ENCODE measurements around the gene SARDH.

The SARDH gene

DNA sequence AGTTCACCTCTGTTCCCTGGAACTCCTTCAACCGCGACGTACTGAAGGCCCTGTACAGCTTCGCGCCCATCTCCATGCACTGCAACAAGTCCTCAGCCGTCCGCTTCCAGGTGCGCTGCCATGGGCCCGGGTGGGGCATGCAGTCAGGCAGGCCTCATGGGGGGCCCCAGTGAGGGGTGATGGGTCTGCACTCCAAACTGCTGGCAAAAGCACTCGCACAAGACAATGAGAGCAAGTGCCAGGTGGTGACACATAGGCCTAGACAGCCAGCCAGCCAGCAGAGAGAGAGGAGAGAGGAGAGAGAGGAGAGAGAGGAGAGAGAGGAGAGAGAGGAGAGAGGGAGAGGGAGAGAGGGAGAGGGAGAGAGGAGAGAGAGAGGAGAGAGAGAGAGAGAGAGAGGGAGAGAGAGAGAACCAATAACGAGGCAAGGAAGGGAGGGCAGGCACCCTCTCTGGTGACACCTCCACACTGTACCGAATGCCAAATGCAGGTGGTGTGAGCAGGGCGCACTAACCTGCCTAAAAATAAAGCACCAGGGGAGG, 81.0 kb downstream of the SARDH start:
- H3K9me3 ChIP-seq (ENCODE audit: insufficient read depth, low read length, severe bottlenecking): no peaks in the 10 kb centered on the region
- H3K79me2 ChIP-seq (ENCODE audit: insufficient read depth, low read length): no peaks in the 10 kb centered on the region
- H3K4me3 ChIP-seq (ENCODE audit: low read depth in 1 of 2, low read length in 2 of 2): no peak overlapping the region
- TF ChIP-seq, protein P1, sequence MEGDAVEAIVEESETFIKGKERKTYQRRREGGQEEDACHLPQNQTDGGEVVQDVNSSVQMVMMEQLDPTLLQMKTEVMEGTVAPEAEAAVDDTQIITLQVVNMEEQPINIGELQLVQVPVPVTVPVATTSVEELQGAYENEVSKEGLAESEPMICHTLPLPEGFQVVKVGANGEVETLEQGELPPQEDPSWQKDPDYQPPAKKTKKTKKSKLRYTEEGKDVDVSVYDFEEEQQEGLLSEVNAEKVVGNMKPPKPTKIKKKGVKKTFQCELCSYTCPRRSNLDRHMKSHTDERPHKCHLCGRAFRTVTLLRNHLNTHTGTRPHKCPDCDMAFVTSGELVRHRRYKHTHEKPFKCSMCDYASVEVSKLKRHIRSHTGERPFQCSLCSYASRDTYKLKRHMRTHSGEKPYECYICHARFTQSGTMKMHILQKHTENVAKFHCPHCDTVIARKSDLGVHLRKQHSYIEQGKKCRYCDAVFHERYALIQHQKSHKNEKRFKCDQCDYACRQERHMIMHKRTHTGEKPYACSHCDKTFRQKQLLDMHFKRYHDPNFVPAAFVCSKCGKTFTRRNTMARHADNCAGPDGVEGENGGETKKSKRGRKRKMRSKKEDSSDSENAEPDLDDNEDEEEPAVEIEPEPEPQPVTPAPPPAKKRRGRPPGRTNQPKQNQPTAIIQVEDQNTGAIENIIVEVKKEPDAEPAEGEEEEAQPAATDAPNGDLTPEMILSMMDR (IDR thresholded peaks at IDR 0.05; ENCODE audit: borderline replicate concordance, extremely low read depth, low read length, poor library complexity, severe bottlenecking): no peak
- no peak for TF ChIP-seq EZH2 (IDR thresholded peaks at IDR 0.05; ENCODE audit: borderline replicate concordance, low read depth, low read length, severe bottlenecking)
- H3K27ac ChIP-seq (ENCODE audit: low read length): no peak overlapping the region
- DNase-seq (no peak), ATAC-seq (ENCODE audit: insufficient read depth, low read depth) (no peak)
- H4K20me1 ChIP-seq (ENCODE audit: insufficient read depth, low read length): no peaks in the 10 kb centered on the region
- H3K36me3 ChIP-seq (ENCODE audit: insufficient read depth, low read length): no peaks in the 10 kb centered on the region
- H3K4me2 ChIP-seq (ENCODE audit: insufficient read depth, low read length): no peak overlapping the region
- H2AFZ ChIP-seq (ENCODE audit: low read depth, low read length): no peak overlapping the region
- H3K27me3 ChIP-seq (ENCODE audit: insufficient read depth, low read length, poor library complexity): no peaks in the 10 kb centered on the region
- H3K9ac ChIP-seq (ENCODE audit: low read depth, low read length): no peak overlapping the region
- no peaks in the 10 kb centered on the region for H3K4me1 ChIP-seq (ENCODE audit: insufficient read depth, low read length)

DNA sequence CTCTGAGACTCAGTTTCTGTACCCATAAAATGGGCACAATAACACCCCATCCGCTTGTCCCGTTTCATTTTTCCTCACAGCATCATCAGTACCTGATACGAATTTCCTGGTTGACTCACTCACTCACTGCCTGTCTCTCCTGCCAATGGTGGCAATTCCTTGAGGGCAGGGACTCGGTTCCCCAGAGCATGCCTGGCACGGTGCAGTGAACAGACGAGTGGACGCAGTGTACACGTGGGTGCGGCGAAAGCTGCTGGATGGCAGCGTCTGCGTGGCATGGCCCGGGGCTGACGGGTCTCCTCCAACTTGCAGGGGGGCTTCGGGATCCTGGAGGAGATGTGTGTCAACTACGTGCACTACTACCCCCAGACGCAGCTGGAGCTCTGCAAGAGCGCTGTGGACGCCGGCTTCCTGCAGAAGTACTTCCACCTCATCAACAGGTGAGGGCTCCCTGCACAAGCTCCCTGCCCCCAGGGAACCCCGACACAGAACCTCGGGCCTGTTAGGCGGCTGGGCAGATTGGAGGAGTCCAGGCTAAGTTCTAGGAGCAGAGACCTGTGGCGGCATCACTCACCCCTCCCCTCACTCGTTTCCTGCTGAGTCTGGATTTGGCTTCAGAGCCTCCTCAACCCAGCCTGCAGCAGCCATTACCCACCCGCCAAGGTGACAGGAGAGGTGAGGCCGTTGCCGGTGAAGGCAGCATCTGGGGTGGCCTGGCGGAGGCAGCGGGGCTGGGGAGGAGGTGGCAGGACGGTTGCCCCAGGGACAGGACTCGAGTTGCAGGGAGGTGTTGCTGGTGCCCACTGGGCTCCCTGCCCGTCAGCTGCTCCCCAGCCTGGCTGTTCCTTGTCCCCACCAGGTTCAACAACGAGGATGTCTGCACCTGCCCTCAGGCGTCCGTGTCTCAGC, 81.7 kb downstream of the SARDH start:
- Histone ChIP-seq H2AFZ (ENCODE audit: low read depth, low read length) (no peak overlapping the region), H3K79me2 (ENCODE audit: insufficient read depth, low read length) (no peaks in the 10 kb centered on the region), H3K4me1 (ENCODE audit: insufficient read depth, low read length) (no peaks in the 10 kb centered on the region), H3K27ac (ENCODE audit: low read length) (no peak overlapping the region), H3K9me3 (ENCODE audit: insufficient read depth, low read length, severe bottlenecking) (no peaks in the 10 kb centered on the region), H3K4me3 (ENCODE audit: low read depth in 1 of 2, low read length in 2 of 2) (no peak overlapping the region), H3K36me3 (ENCODE audit: insufficient read depth, low read length) (no peaks in the 10 kb centered on the region), H3K27me3 (ENCODE audit: insufficient read depth, low read length, poor library complexity) (no peaks in the 10 kb centered on the region), H3K4me2 (ENCODE audit: insufficient read depth, low read length) (no peak overlapping the region), H4K20me1 (ENCODE audit: insufficient read depth, low read length) (no peaks in the 10 kb centered on the region), H3K9ac (ENCODE audit: low read depth, low read length) (no peak overlapping the region)
- ATAC-seq (ENCODE audit: insufficient read depth, low read depth): no peak
- no peak for TF ChIP-seq EZH2 (IDR thresholded peaks at IDR 0.05; ENCODE audit: borderline replicate concordance, low read depth, low read length, severe bottlenecking)
- TF ChIP-seq, protein P1 (IDR thresholded peaks at IDR 0.05; ENCODE audit: borderline replicate concordance, extremely low read depth, low read length, poor library complexity, severe bottlenecking): no peak
- no peak for DNase-seq

DNA sequence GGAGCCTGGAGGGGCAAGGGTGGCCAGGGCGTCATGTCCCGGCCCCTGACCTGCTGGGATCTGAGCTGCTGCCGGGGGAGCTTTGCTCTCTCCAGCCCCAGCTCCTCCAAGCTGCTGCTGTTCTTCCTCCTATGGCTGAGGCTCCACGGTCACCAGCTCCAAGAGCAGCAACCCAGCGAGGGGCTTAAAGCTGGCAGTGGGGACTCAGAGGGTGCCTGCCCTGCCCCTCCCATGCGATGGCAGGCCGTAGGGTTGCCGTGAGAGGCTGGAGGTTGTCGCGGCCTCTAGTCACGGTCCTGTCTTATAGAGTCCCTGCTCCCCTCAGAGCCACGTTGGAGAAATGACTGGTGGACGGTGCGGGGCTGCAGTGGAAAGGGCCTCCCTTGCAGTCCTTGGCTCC, 82.5 kb downstream of the SARDH start:
- no peak overlapping the region for H3K4me2 ChIP-seq (ENCODE audit: insufficient read depth, low read length)
- no peaks in the 10 kb centered on the region for H3K4me1 ChIP-seq (ENCODE audit: insufficient read depth, low read length)
- H3K9me3 ChIP-seq (ENCODE audit: insufficient read depth, low read length, severe bottlenecking): no peaks in the 10 kb centered on the region
- no peak overlapping the region for H3K4me3 ChIP-seq (ENCODE audit: low read depth in 1 of 2, low read length in 2 of 2)
- no peak overlapping the region for H3K27ac ChIP-seq (ENCODE audit: low read length)
- no peak for ATAC-seq (ENCODE audit: insufficient read depth, low read depth)
- no peaks in the 10 kb centered on the region for H4K20me1 ChIP-seq (ENCODE audit: insufficient read depth, low read length)
- no peaks in the 10 kb centered on the region for H3K27me3 ChIP-seq (ENCODE audit: insufficient read depth, low read length, poor library complexity)
- TF ChIP-seq EZH2 (IDR thresholded peaks at IDR 0.05; ENCODE audit: borderline replicate concordance, low read depth, low read length, severe bottlenecking): no peak
- TF ChIP-seq, protein P1 (IDR thresholded peaks at IDR 0.05; ENCODE audit: borderline replicate concordance, extremely low read depth, low read length, poor library complexity, severe bottlenecking): no peak
- no peaks in the 10 kb centered on the region for H3K36me3 ChIP-seq (ENCODE audit: insufficient read depth, low read length)
- DNase-seq: no peak
- H3K79me2 ChIP-seq (ENCODE audit: insufficient read depth, low read length): no peaks in the 10 kb centered on the region
- H3K9ac ChIP-seq (ENCODE audit: low read depth, low read length): no peak overlapping the region
- H2AFZ ChIP-seq (ENCODE audit: low read depth, low read length): no peak overlapping the region
